NCI-H1436 (cell line): ENCODE results near the gene CRTC1.

Source experiments
- DNase-seq: peaks from one replicate; lab custom pipeline; 2025; lab: John Stamatoyannopoulos, UW

The CRTC1 gene

GRCh38 chr19:18784786-18785120 is 101.3 kb downstream of the CRTC1 start:
- no peak for DNase-seq

GRCh38 chr19:18785179-18786124 is 102.0 kb downstream of the CRTC1 start:
- DNase-seq: peak; percentile 70

- DNase-seq: no peak
These were observed 105.3 kb downstream of the CRTC1 start for GRCh38 chr19:18788529-18789421.

- DNase-seq: no peak
These were observed 106.0 kb downstream of the CRTC1 start for GRCh38 chr19:18789422-18789869.

- no peak for DNase-seq
These were observed 106.5 kb downstream of the CRTC1 start for GRCh38 chr19:18789883-18790565.

- no peak for DNase-seq
These were observed 107.3 kb downstream of the CRTC1 start, which contains the start of gene COMP for GRCh38 chr19:18790566-18791314. TSS of gene COMP (minus strand) at chr19:18791305. CDS start at chr19:18791269, 36 bp downstream.

- no peak for DNase-seq
These were observed 107.8 kb downstream of the CRTC1 start for GRCh38 chr19:18791315-18791678.

- no peak for DNase-seq
These were observed 109.2 kb downstream of the CRTC1 start for GRCh38 chr19:18792661-18793060.

- no peak for DNase-seq
These were observed 109.9 kb downstream of the CRTC1 start for GRCh38 chr19:18793144-18794028.

- no peak for DNase-seq
These were observed 110.5 kb downstream of the CRTC1 start for GRCh38 chr19:18794029-18794313.

- no peak for DNase-seq
These were observed 111.2 kb downstream of the CRTC1 start for GRCh38 chr19:18794692-18795091.

- no peak for DNase-seq
These were observed 112.1 kb downstream of the CRTC1 start for GRCh38 chr19:18795540-18795939.

GRCh38 chr19:18796239-18796638 is 112.8 kb downstream of the CRTC1 start:
- no peak for DNase-seq

GRCh38 chr19:18798384-18799352 is 115.2 kb downstream of the CRTC1 start:
- DNase-seq: no peak

GRCh38 chr19:18799389-18799970 is 116.0 kb downstream of the CRTC1 start:
- no peak for DNase-seq

- no peak for DNase-seq
These were observed 116.6 kb downstream of the CRTC1 start for GRCh38 chr19:18800079-18800478.

- DNase-seq: no peak
These were observed 117.2 kb downstream of the CRTC1 start for GRCh38 chr19:18800636-18801035.

GRCh38 chr19:18802354-18802753 is 118.9 kb downstream of the CRTC1 start:
- DNase-seq: peak; percentile 8

GRCh38 chr19:18803550-18804138 is 120.2 kb downstream of the CRTC1 start:
- DNase-seq: no peak
